GM18502 (cell line): ENCODE results near the gene TPRA1.

Experiments used
- ATAC-seq: cut with Tn5 transposase; IDR thresholded peaks from one replicate; pipeline ENCODE4 v1.9.1; 2021; ENCODE audit warnings: mild to moderate bottlenecking; ENCODE audit not compliant: unreplicated experiment, poor library complexity

TPRA1 gene

DNA sequence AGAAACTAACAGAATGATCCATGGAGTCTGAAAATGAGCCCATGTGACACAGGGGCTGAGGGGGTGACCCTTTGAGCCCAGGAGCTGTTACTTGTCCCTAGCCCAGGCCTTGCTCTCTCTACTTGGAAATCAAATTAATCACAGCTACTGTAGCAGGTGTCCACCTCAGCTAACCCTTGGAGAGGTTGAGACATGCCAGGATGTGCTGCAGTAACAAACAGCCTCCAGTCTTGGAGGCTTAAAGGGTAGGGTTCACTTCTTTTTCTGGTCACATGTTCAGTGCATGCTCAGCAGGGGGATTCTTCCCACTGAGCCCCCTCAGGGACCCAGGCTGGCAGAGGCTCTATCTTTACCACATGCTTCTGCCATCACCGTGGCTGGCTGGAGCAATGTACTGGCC is 21.4 kb downstream of the TPRA1 start:
- no peak for ATAC-seq

GRCh38 chr3:127568586-127568985 is 21.9 kb downstream of the TPRA1 start:
- no peak for ATAC-seq

GRCh38 chr3:127566833-127567232 is 23.7 kb downstream of the TPRA1 start:
- no peak for ATAC-seq

DNA sequence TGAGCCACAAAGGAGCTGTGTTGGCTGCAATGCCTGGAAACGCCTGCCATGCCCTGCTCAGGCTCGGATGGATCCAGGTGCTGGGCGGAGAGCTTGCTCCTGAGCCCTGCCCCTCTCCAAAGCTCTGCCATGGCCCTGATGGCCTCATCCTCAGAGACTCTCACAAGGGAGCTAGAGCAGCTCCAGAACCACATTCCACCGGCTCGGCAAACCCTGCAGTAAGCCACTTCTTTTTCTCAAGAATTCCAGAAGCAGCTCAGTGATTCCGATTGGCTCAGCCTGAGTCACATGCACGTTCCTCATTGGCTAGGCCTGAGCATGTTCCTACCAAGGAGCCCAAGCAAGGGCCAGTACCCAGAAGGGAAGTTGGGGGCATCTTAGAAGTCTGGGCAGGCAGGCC is 24.8 kb downstream of the TPRA1 start:
- ATAC-seq, result no peak

DNA sequence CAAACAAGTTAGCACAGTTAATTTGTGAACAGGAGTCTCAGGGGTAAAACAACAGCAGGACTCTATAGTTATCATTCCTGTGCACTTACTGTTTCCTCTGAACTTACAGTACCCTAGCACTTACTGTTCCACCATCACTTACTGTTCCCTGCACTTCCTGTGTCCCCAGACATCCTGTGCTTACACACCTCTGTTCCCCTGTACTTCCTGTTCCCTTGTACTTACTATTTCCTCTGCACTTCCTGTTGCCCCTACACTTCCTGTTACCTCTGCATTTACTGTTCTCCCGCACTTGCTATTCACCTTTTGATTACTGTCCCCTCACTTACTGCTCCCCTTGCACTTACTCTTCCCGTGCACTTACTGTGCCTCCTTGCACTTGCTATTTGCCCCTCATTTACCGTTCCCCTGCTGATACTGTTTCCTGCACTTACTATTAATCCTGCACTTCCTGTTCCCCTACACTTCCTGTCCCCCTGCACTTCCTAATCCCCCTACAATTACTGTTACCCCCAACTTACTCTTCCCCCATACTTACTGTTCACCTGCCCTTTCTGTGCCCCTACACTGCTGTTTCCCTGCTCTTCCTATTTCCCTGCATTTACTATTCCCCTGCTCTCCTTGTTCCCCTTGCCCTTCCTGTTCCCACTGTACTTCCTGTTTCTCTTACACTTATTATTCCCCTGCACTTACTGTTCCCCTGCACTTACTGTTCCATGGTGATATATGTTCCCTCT is 30.3 kb downstream of the TPRA1 start:
- ATAC-seq, result no peak

DNA sequence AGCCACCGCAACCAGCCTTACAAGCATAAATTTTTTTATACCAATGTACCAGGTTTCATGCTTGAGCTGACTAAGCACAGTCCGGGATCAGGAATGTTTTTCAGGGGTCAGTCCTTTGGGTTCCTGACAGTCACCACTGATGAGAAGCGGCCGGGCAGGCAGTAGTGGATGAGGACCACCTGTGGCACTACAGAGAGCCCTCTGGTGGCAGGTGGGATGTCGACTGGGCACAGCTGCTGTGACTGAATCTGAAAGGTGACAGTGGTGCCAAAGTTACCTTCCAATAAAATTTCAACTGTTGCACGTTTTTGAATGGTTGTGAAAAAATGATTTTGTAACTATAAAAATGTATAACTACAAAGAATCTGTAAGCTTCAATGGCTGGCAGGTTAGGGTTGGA is 34.0 kb downstream of the TPRA1 start:
- no peak for ATAC-seq

GRCh38 chr3:127555108-127555507 is 35.4 kb downstream of the TPRA1 start:
- no peak for ATAC-seq

- no peak for ATAC-seq
Observed at GRCh38 chr3:127552038-127552437, 38.5 kb downstream of the TPRA1 start.

- ATAC-seq, result no peak
Observed at GRCh38 chr3:127551178-127551577, 39.4 kb downstream of the TPRA1 start.

GRCh38 chr3:127550468-127551157 is 39.9 kb downstream of the TPRA1 start:
- no peak for ATAC-seq

GRCh38 chr3:127549826-127550467 is 40.6 kb downstream of the TPRA1 start:
- ATAC-seq, result no peak

DNA sequence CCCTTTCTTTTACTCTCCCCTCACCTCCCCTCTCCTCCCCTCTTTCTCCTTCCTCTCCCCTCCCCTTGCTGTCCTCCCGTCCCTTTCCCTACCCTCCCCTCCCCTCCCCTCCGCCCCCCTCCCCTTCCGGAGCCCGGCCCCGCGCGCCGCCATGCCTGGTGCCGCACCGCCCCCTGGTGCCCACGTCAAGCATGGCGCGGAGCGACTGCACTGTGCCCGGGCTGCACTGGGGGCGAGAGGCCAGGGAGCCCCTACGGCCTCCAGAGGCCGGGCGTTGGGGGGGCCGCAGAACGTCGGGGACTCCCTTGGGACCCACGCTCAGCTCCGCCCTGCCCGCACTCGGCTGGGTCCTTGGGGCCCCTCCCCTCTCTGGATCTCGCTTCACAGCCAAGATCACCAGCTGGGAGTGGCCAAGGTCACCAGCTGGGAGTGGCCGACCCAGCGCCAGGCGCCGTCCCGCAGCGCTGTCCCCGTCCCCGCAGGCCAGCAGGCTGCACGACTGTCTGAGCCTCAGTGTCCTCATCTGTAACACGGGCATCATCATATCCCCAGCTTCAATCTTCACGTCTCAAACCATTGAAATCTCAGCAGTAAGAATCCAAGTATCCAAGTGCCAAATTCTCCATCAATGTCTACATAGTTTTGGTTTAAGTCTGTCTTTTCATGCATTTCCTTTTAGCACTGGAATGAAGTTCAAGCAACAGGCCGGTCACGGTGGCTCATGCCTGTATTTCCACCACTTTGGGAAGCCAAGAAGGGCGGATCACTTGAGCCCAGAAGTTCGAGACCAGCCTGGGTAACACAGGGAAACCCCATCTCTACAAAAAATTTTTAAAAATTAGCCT is 42.5 kb downstream of the TPRA1 start:
- peak; percentile 70 for ATAC-seq

- ATAC-seq, result no peak
Observed at GRCh38 chr3:127546970-127547733, 43.4 kb downstream of the TPRA1 start.

DNA sequence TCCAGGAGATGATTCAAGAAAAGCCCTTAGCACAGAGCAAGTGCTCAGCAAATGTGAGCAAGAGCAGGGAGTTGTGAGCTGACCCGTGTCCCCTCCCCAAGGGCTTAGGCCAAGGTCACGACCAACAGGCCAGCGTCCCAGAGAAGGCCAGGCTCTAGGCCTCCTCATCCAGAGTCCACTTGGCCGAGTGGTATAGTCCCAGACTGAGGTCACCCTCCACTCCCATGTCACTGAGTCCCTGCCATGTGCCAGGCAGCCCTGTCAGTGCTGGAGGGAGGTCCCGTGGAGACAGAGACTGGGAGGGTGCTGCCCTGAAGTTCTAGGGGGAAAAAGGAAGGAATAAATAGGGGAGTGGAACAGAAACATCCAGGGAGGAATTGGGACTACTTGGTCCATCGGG is 44.0 kb downstream of the TPRA1 start:
- no peak for ATAC-seq

GRCh38 chr3:127545711-127546457 is 44.6 kb downstream of the TPRA1 start:
- no peak for ATAC-seq

GRCh38 chr3:127545216-127545615 is 45.3 kb downstream of the TPRA1 start:
- no peak for ATAC-seq

DNA sequence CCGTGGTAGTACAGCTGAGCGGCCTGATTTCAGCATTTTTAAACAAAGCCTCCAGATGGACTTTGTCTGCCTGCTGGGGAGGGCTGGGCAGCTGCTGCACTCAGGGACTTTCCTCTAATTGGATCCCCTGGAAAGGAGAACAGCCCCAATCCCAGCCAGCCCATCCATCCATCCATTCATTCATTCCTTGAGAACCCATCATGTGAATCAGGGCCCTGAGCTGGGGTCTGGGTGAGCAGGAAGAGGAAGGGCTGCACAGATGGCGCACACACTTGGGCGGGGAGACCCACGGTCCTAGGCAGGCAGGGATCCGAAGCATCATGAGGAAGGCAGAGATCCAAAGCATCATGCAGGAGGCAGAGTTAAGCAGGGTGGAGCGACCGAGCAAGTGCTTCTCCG is 45.7 kb downstream of the TPRA1 start:
- ATAC-seq, result no peak

- ATAC-seq, result peak; percentile 59
Observed at GRCh38 chr3:127544192-127544802, 46.2 kb downstream of the TPRA1 start.

DNA sequence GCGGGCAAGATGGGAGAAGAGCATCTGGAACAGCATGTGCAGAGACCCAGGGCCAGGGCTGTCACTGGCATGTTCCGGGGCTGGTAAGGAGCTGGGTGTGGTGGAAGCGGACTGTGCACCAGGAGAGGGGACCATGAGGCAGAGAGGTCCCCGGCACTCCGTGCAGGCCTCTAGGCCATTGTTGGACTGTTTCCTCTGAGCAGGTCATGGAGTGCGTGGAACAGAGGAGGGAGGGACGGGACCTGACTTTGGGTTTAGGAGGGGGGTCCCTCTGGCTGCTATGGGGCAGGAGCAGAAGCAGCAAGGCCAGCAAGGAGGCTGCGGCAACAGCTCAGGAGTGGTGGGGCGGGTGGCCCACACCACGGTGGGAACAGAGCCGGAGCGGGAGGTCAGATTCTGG is 47.1 kb downstream of the TPRA1 start:
- no peak for ATAC-seq
